GM23338 (cell line): ENCODE data around the gene NAPB. TPM values are rescaled to one million over a fixed set of nuclear protein-coding genes. Genes with fewer than 3 reads are reported as not detected.

Source experiments
- ATAC-seq: fragments of 200-7000 bp; cut with Tn5 transposase; 3 replicates; pipeline ENCODE4 v1.9.1; 2020
- DNase-seq: peaks from one replicate; pipeline ENCODE4 v3.0.0-alpha.2; 2015; ENCODE audit warnings: low spot score
- H2AFZ ChIP-seq: fragments of 200-600 bp; sonication (generic); 2 replicates; pipeline ENCODE4 v1.8.0; 2016; ENCODE audit warnings: antibody characterized with exemption, mild to moderate bottlenecking, moderate library complexity
- H3F3A ChIP-seq: fragments of 200-600 bp; sonication (generic); replicated peaks from 2 replicates; pipeline ENCODE4 v1.8.0; 2017; ENCODE audit warnings: antibody characterized with exemption, mixed run types, low read depth
- H3K27ac ChIP-seq: fragments of 200-600 bp; sonication (generic); 2 replicates; pipeline ENCODE4 v1.6.1; 2016; ENCODE audit warnings: low read depth
- H3K27me3 ChIP-seq: fragments of 200-600 bp; sonication (generic); 2 replicates; pipeline ENCODE4 v1.8.0; 2016; ENCODE audit warnings: mild to moderate bottlenecking, mixed run types, moderate library complexity; ENCODE audit not compliant: insufficient read depth
- H3K36me3 ChIP-seq: fragments of 200-600 bp; sonication (generic); 2 replicates; pipeline ENCODE4 v1.8.0; 2016; ENCODE audit warnings: mild to moderate bottlenecking; ENCODE audit not compliant: insufficient read depth
- H3K4me1 ChIP-seq: fragments of 200-600 bp; sonication (generic); 2 replicates; pipeline ENCODE4 v1.8.0; 2016; ENCODE audit warnings: mild to moderate bottlenecking, moderate library complexity; ENCODE audit not compliant: insufficient read depth
- H3K4me2 ChIP-seq: fragments of 200-600 bp; sonication (generic); 2 replicates; pipeline ENCODE4 v1.7.1; 2017; ENCODE audit warnings: mixed run types
- H3K4me3 ChIP-seq: fragments of 200-600 bp; sonication (generic); 2 replicates; pipeline ENCODE4 v1.6.1; 2016; ENCODE audit warnings: mixed run types
- H3K79me2 ChIP-seq: fragments of 200-600 bp; sonication (generic); replicated peaks from 2 replicates; pipeline ENCODE4 v1.8.0; 2017; ENCODE audit warnings: mild to moderate bottlenecking; ENCODE audit not compliant: insufficient read depth
- H3K9me2 ChIP-seq: fragments of 200-600 bp; sonication (generic); 2 replicates; pipeline ENCODE4 v1.8.0; 2017; ENCODE audit not compliant: insufficient read depth
- H4K20me1 ChIP-seq: fragments of 200-600 bp; sonication (generic); replicated peaks from 2 replicates; pipeline ENCODE4 v1.8.0; 2017; ENCODE audit warnings: mild to moderate bottlenecking; ENCODE audit not compliant: insufficient read depth
- H3K27ac Mint-ChIP-seq: 2 replicates; pipeline ENCODE4 v1.8.0; 2020; ENCODE audit warnings: inconsistent platforms, mild to moderate bottlenecking, moderate library complexity, mixed read lengths
- H3K27me3 Mint-ChIP-seq: 3 replicates; pipeline ENCODE4 v1.8.0; 2022; ENCODE audit warnings: low read depth, mild to moderate bottlenecking, moderate library complexity, mixed read lengths, inconsistent platforms; ENCODE audit not compliant: insufficient read depth, poor library complexity
- H3K36me3 Mint-ChIP-seq: 3 replicates; pipeline ENCODE4 v1.8.0; 2021; ENCODE audit warnings: low read depth, mild to moderate bottlenecking, inconsistent platforms, moderate library complexity, mixed read lengths
- H3K4me1 Mint-ChIP-seq: 3 replicates; pipeline ENCODE4 v1.8.0; 2020; ENCODE audit warnings: mild to moderate bottlenecking, inconsistent platforms, mixed read lengths
- H3K4me3 Mint-ChIP-seq: 3 replicates; pipeline ENCODE4 v1.8.0; 2021; ENCODE audit warnings: moderate library complexity, mild to moderate bottlenecking, inconsistent platforms, mixed read lengths
- H3K9me3 Mint-ChIP-seq: 3 replicates; pipeline ENCODE4 v1.8.0; 2020; ENCODE audit warnings: moderate library complexity, mild to moderate bottlenecking, inconsistent platforms, mixed read lengths
- CREB1 ChIP-seq: fragments of 250-450 bp; sonication (Bioruptor Pico); IDR thresholded peaks from 2 replicates; pipeline ENCODE4 v1.5.0; 2020; ENCODE audit warnings: low read depth, mild to moderate bottlenecking, moderate library complexity
- CTCF ChIP-seq, 2 experiments: fragments of 200-600 bp in 1 of 2; sonication (generic) in 1 of 2; conservative IDR thresholded peaks; 2 replicates each; pipeline versions ENCODE4 v1.5.1 to v1.6.1; 2016 to 2017; ENCODE audit warnings: antibody characterized with exemption in 2 of 2, low read depth in 2 of 2, mild to moderate bottlenecking in 2 of 2, moderate library complexity in 1 of 2
- EZH2 ChIP-seq: fragments of 200-600 bp; sonication (generic); IDR thresholded peaks from one replicate; pipeline ENCODE4 v1.8.0; 2017; ENCODE audit warnings: antibody characterized with exemption, mild to moderate bottlenecking, low read depth; ENCODE audit not compliant: unreplicated experiment
- EZH2phosphoT487 ChIP-seq: fragments of 200-600 bp; sonication (generic); IDR thresholded peaks from one replicate; pipeline ENCODE4 v1.8.1; 2018; ENCODE audit warnings: antibody characterized with exemption; ENCODE audit not compliant: unreplicated experiment
- JUNB ChIP-seq: IDR thresholded peaks from one replicate; pipeline ENCODE4 v1.6.1; 2016; ENCODE audit warnings: antibody characterized with exemption; ENCODE audit not compliant: unreplicated experiment
- NANOG ChIP-seq: IDR thresholded peaks from 2 replicates; pipeline ENCODE4 v1.6.1; 2016; ENCODE audit warnings: antibody characterized with exemption, borderline replicate concordance
- POLR2AphosphoS5 ChIP-seq: IDR thresholded peaks from 2 replicates; pipeline ENCODE4 v1.6.1; 2016; ENCODE audit warnings: antibody characterized with exemption, low read depth
- STAT1 ChIP-seq: IDR thresholded peaks from one replicate; pipeline ENCODE4 v1.6.1; 2016; ENCODE audit warnings: antibody characterized with exemption; ENCODE audit not compliant: unreplicated experiment
- ZNF114 ChIP-seq: fragments of 250-450 bp; sonication (Bioruptor Pico); IDR thresholded peaks from 2 replicates; pipeline ENCODE4 v1.5.0; 2020; ENCODE audit warnings: mild to moderate bottlenecking, moderate library complexity
- ZNF331 ChIP-seq: fragments of 250-450 bp; sonication (Bioruptor Pico); IDR thresholded peaks from 2 replicates; pipeline ENCODE4 v1.5.0; 2020; ENCODE audit warnings: low read depth, mild to moderate bottlenecking, moderate library complexity
- ZNF462 ChIP-seq: fragments of 250-450 bp; sonication (Bioruptor Pico); IDR thresholded peaks from 2 replicates; pipeline ENCODE4 v1.5.0; 2020; ENCODE audit warnings: mild to moderate bottlenecking, moderate library complexity
- polyA plus RNA-seq: library from polyadenylated mRNA; unstranded; fragments of >200 nt; fragmentation: Nextera tagmentation; extraction: Ambion mirVana; gene quantifications from 2 replicates; pipeline ENCODE4 v1.2.1, GENCODE V29; 2016
- total RNA-seq: library from RNA; depleted of rRNA; stranded (reverse); fragments of >200 nt; shearing (Covaris generic); gene quantifications from 2 replicates; pipeline ENCODE4 v1.2.3, GENCODE V29; 2014
- TF ChIP-seq, protein P1 (sequence below): IDR thresholded peaks from one replicate; pipeline ENCODE4 v1.6.1; 2018; ENCODE audit warnings: antibody characterized with exemption; ENCODE audit not compliant: unreplicated experiment
- TF ChIP-seq, protein P2 (sequence below): IDR thresholded peaks from 2 replicates; pipeline ENCODE4 v1.6.1; 2016; ENCODE audit warnings: antibody characterized with exemption

NAPB gene
- total and polyA plus RNA-seq, 2 experiments from 2014 or later = 7.3 to 18.1 TPM

GRCh38 chr20:23449421-23449820 lies 28.1 kb upstream of the NAPB start:
- peaks cover 10% of the 10 kb centered on the region for H3K4me1 Mint-ChIP-seq

More at GRCh38 chr20:23449421-23449820, 28.1 kb upstream of the NAPB start:
- H3F3A ChIP-seq = no peaks in the 10 kb centered on the region
- Mint-ChIP-seq H3K27ac (no peak overlapping the region), H3K36me3 (no peaks in the 10 kb centered on the region), H3K9me3 (no peaks in the 10 kb centered on the region), H3K27me3 (peaks cover 10% of the 10 kb centered on the region), H3K4me3 (no peak overlapping the region)
- no peaks in the 10 kb centered on the region for H3K79me2 ChIP-seq
- DNase-seq (no peak), ATAC-seq (no peak)
- H3K4me2 ChIP-seq = no peak overlapping the region
- H3K27me3 ChIP-seq = no peaks in the 10 kb centered on the region
- no peaks in the 10 kb centered on the region for H3K9me2 ChIP-seq
- H3K4me1 ChIP-seq = no peaks in the 10 kb centered on the region
- no peak overlapping the region for H2AFZ ChIP-seq
- no peak overlapping the region for H3K27ac ChIP-seq
- TF ChIP-seq, protein P1, sequence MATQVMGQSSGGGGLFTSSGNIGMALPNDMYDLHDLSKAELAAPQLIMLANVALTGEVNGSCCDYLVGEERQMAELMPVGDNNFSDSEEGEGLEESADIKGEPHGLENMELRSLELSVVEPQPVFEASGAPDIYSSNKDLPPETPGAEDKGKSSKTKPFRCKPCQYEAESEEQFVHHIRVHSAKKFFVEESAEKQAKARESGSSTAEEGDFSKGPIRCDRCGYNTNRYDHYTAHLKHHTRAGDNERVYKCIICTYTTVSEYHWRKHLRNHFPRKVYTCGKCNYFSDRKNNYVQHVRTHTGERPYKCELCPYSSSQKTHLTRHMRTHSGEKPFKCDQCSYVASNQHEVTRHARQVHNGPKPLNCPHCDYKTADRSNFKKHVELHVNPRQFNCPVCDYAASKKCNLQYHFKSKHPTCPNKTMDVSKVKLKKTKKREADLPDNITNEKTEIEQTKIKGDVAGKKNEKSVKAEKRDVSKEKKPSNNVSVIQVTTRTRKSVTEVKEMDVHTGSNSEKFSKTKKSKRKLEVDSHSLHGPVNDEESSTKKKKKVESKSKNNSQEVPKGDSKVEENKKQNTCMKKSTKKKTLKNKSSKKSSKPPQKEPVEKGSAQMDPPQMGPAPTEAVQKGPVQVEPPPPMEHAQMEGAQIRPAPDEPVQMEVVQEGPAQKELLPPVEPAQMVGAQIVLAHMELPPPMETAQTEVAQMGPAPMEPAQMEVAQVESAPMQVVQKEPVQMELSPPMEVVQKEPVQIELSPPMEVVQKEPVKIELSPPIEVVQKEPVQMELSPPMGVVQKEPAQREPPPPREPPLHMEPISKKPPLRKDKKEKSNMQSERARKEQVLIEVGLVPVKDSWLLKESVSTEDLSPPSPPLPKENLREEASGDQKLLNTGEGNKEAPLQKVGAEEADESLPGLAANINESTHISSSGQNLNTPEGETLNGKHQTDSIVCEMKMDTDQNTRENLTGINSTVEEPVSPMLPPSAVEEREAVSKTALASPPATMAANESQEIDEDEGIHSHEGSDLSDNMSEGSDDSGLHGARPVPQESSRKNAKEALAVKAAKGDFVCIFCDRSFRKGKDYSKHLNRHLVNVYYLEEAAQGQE = no peak
- no peak for TF ChIP-seq NANOG
- no peak for TF ChIP-seq CREB1 (CRISPR knock-in tag)
- TF ChIP-seq CTCF (conservative IDR thresholded peaks at IDR 0.05; ENCODE audit: low read depth in 2 of 2) = no peak
- no peak for TF ChIP-seq ZNF114 (CRISPR knock-in tag)
- TF ChIP-seq EZH2 = no peak
- TF ChIP-seq STAT1 = no peak
- TF ChIP-seq, protein P2, sequence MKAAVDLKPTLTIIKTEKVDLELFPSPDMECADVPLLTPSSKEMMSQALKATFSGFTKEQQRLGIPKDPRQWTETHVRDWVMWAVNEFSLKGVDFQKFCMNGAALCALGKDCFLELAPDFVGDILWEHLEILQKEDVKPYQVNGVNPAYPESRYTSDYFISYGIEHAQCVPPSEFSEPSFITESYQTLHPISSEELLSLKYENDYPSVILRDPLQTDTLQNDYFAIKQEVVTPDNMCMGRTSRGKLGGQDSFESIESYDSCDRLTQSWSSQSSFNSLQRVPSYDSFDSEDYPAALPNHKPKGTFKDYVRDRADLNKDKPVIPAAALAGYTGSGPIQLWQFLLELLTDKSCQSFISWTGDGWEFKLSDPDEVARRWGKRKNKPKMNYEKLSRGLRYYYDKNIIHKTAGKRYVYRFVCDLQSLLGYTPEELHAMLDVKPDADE = no peak
- no peak for TF ChIP-seq JUNB
- no peak for TF ChIP-seq ZNF331 (CRISPR knock-in tag)
- TF ChIP-seq EZH2phosphoT487 = no peak
- TF ChIP-seq ZNF462 (CRISPR knock-in tag) = no peak
- TF ChIP-seq POLR2AphosphoS5 = no peak
- H3K4me3 ChIP-seq = no peak overlapping the region
- no peaks in the 10 kb centered on the region for H3K36me3 ChIP-seq
- H4K20me1 ChIP-seq = no peaks in the 10 kb centered on the region
